HCT116 (cell line): ENCODE results near the gene ATG3.

Experiments
- SIN3A ChIP-seq: IDR thresholded peaks from 2 replicates; pipeline ENCODE4 v1.6.1; 2012; ENCODE audit warnings: low read depth
- ZNF274 ChIP-seq: fragments of 200-500 bp; sonication (Bioruptor generic); IDR thresholded peaks from 2 replicates; pipeline ENCODE4 v1.6.1; 2014; ENCODE audit warnings: mild to moderate bottlenecking, low read depth, low read length, inconsistent platforms

DNA sequence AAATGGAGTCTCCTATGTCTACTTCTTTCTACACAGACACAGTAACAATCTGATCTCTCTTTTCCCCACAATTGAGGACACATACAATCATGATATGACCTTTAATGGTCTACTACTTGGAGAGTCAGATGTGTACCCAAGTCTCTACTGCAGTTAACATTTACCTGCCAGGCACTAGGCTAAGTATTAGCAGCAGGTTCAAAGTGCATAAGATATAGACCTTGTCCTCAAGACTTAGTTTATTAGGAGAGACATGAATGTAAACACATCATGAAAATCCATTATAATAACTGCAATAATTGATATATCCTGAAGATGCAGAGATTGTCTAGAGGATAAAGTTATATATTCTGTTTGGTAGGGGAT lies 3.2 kb upstream of the ATG3 start:
- TF ChIP-seq SIN3A (no peak), ZNF274 (no peak)
